ENCODE measurements around the gene HOXA7. TPM values are rescaled to one million over a fixed set of nuclear protein-coding genes. Genes with fewer than 3 reads are reported as not detected.

The HOXA7 gene
- total RNA-seq, 1 donor from 2014 or later = 1.6 TPM

- H3K9me3 ChIP-seq (ENCODE audit: control insufficient read depth in 3 of 3, low read length in 3 of 3) = no peaks in the 10 kb centered on the region
- H3K9ac ChIP-seq (ENCODE audit: low read depth in 1 of 3, low read length in 3 of 3) = peak overlapping the region in 2 of 3 donors; percentile 56 to 87
- peak overlapping the region; percentile 36 for H3K27ac ChIP-seq (ENCODE audit: low read depth, low read length)
- peaks cover 33 to 60% (median 43%) of the 10 kb centered on the region in 3 donors for H3K27me3 ChIP-seq (ENCODE audit: control insufficient read depth in 3 of 3, insufficient read depth in 3 of 3, low read length in 3 of 3)
- peak overlapping the region in 2 of 3 donors; percentile 45 to 64 for H3K4me3 ChIP-seq (ENCODE audit: low read length in 3 of 3)
- no peaks in the 10 kb centered on the region for H3K36me3 ChIP-seq (ENCODE audit: control insufficient read depth in 3 of 3, insufficient read depth in 3 of 3, low read length in 3 of 3)
- peaks cover 17 to 58% (median 42%) of the 10 kb centered on the region in 3 donors for H3K4me1 ChIP-seq (ENCODE audit: control insufficient read depth in 3 of 3, insufficient read depth in 3 of 3, low read length in 3 of 3)
Observed at GRCh38 chr7:27187475-27188385, 31.3 kb upstream of the HOXA7 start.

DNA sequence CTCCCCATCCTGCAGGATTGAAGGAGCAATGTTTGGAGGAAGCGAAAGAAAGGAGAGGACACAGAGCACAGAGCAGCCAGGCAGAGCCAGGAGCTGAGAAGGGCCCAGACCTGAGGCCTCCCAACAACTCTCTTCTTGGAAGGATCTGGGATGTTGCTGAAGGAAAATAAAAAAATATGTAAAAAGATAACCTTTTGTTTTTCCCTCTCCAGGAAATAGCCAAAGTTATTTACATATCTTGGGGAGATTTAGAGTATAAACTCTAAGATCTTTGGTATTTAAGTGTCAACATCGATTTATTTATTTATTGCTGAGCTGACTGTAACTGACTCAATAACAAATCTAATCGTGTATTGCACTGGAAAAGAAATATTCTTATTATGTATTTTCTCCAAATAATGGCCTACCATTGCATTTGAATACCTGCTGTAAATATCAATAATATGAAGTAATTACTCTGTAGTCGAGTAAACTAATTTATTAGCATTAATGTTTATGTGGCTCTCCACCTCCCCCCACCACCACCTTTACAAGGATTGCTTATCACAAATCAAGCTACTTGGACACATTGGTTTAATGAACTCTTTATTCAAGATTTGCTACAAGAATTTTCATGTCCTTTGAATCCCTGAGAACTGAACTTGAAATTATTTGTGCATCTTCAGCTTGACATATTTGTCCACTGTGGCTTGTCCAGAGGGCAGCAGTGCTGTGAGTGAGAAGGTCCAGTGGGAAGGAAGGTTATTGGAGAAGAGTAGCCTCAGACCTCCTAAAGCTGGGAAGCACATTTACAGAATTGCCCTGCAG is 30.4 kb upstream of the HOXA7 start:
- peak overlapping the region in 1 of 3 donors; percentile 64 for H3K4me3 ChIP-seq (ENCODE audit: low read length in 3 of 3)
- no peaks in the 10 kb centered on the region for H3K36me3 ChIP-seq (ENCODE audit: control insufficient read depth in 3 of 3, insufficient read depth in 3 of 3, low read length in 3 of 3)
- H3K27me3 ChIP-seq (ENCODE audit: control insufficient read depth in 3 of 3, insufficient read depth in 3 of 3, low read length in 3 of 3) = peaks cover 31 to 59% (median 40%) of the 10 kb centered on the region in 3 donors
- peaks cover 17 to 61% (median 42%) of the 10 kb centered on the region in 3 donors for H3K4me1 ChIP-seq (ENCODE audit: control insufficient read depth in 3 of 3, insufficient read depth in 3 of 3, low read length in 3 of 3)
- H3K27ac ChIP-seq (ENCODE audit: low read depth, low read length) = peak overlapping the region; percentile 74
- no peaks in the 10 kb centered on the region for H3K9me3 ChIP-seq (ENCODE audit: control insufficient read depth in 3 of 3, low read length in 3 of 3)
- peak overlapping the region in 2 of 3 donors; percentile 32 to 94 for H3K9ac ChIP-seq (ENCODE audit: low read depth in 1 of 3, low read length in 3 of 3)

DNA sequence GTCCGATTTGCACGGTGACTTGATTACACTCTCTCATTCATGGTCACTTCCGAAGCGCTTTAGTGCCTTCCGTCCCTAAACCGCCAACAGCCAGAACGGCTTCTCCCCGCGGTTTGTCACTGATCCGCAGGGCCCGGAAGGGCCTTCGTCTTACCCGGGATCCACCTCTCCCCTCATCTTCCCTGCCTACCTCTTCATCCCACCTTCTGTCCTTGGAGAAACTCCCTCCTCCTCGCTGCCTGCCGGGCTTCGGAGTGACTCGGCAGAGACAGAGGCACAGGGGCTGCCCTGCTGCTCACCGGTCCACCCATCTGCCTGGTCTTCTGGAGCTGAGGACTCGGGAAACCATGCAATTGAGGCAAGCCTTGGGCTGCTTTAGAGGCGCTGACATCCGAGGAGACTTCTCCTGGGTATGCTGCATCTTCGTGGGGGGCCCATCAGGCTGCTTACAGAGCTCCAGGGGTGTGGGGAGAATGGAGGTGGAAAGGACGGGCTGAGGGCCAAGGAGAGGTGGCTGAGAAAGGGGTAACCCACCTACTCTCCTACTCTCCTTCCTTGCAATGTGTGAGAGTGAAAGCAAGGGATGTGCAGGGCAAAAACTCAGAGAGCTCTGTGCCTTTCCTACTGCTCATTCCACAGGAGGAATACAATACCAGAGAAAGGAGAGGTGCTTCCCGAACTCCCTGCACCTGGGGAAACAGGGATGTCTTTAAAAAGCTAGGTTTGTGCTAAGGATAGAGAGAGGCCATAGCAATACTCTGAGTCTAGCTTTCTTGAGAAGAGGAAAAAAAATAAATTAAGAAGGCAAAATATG is 29.6 kb upstream of the HOXA7 start:
- peak overlapping the region; percentile 74 for H3K27ac ChIP-seq (ENCODE audit: low read depth, low read length)
- no peaks in the 10 kb centered on the region for H3K9me3 ChIP-seq (ENCODE audit: control insufficient read depth in 3 of 3, low read length in 3 of 3)
- peaks cover 24 to 55% (median 39%) of the 10 kb centered on the region in 3 donors for H3K27me3 ChIP-seq (ENCODE audit: control insufficient read depth in 3 of 3, insufficient read depth in 3 of 3, low read length in 3 of 3)
- peak overlapping the region in 2 of 3 donors; percentile 80 for H3K4me3 ChIP-seq (ENCODE audit: low read length in 3 of 3)
- peaks cover 17 to 60% (median 42%) of the 10 kb centered on the region in 3 donors for H3K4me1 ChIP-seq (ENCODE audit: control insufficient read depth in 3 of 3, insufficient read depth in 3 of 3, low read length in 3 of 3)
- H3K9ac ChIP-seq (ENCODE audit: low read depth in 1 of 3, low read length in 3 of 3) = peak overlapping the region in 2 of 3 donors; percentile 75 to 94
- no peaks in the 10 kb centered on the region for H3K36me3 ChIP-seq (ENCODE audit: control insufficient read depth in 3 of 3, insufficient read depth in 3 of 3, low read length in 3 of 3)

DNA sequence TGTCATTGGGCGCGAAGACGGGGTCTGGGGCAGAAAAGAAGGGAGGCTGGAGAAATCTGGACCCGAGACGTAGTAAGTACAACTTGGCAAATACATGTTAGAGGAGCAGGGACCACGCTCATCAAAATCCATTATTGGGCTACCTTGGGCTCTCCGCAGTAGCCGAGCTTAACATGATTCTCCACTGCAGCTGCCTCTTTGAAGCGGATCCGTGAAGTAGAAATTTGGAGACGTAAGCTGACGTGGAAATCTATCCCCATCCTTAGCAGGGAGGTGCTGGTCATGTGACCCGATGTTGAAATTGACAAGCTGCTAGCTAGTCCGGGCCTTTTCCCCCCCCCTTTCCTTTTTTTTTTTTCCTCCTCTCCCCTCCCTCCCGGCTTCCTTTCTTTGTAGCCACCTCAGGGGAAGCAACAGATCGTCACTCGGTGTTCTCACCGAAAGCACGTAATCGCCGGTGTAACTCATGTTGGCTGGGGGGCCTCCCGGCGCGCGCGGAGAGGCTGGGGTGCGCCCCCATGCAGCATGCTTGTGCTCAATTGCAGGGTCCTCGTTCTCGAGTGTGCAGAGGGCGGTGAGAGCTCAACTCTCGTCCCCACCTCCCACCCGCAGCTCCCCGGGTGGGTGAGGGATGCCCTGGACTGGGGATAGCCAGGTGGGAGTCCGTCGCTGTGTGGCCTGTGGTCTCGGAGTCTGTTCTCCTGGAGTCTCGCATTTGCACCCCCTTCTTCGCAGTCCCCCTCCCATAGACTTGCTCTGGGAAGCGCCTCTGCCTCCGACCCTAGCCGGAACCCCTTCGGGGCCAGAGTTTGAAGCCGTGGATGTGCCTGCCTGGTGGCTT is 28.8 kb upstream of the HOXA7 start, which contains the start of gene HOXA11:
HOXA11 (minus strand) TSS at position 220 of the 841 bp plus-strand sequence; CDS start at position 132, 88 bp downstream.
- Histone ChIP-seq H3K36me3 (ENCODE audit: control insufficient read depth in 3 of 3, insufficient read depth in 3 of 3, low read length in 3 of 3) (no peaks in the 10 kb centered on the region), H3K9me3 (ENCODE audit: control insufficient read depth in 3 of 3, low read length in 3 of 3) (no peaks in the 10 kb centered on the region), H3K9ac (ENCODE audit: low read depth in 1 of 3, low read length in 3 of 3) (peak within 1 kb of the TSS; percentile 61 to 94 (median 75)), H3K4me1 (ENCODE audit: control insufficient read depth in 3 of 3, insufficient read depth in 3 of 3, low read length in 3 of 3) (peaks cover 17 to 61% (median 42%) of the 10 kb centered on the region in 3 donors), H3K27ac (ENCODE audit: low read depth, low read length) (peak within 1 kb of the TSS; percentile 74), H3K27me3 (ENCODE audit: control insufficient read depth in 3 of 3, insufficient read depth in 3 of 3, low read length in 3 of 3) (peaks cover 30 to 55% (median 43%) of the 10 kb centered on the region in 3 donors), H3K4me3 (ENCODE audit: low read length in 3 of 3) (peak within 1 kb of the TSS; percentile 76 to 80 (median 80))

- peaks cover 17 to 56% (median 37%) of the 10 kb centered on the region in 3 donors for H3K4me1 ChIP-seq (ENCODE audit: control insufficient read depth in 3 of 3, insufficient read depth in 3 of 3, low read length in 3 of 3)
- no peaks in the 10 kb centered on the region for H3K9me3 ChIP-seq (ENCODE audit: control insufficient read depth in 3 of 3, low read length in 3 of 3)
- no peaks in the 10 kb centered on the region for H3K36me3 ChIP-seq (ENCODE audit: control insufficient read depth in 3 of 3, insufficient read depth in 3 of 3, low read length in 3 of 3)
- peaks cover 31 to 49% (median 35%) of the 10 kb centered on the region in 3 donors for H3K27me3 ChIP-seq (ENCODE audit: control insufficient read depth in 3 of 3, insufficient read depth in 3 of 3, low read length in 3 of 3)
- peak overlapping the region; percentile 74 for H3K27ac ChIP-seq (ENCODE audit: low read depth, low read length)
- H3K4me3 ChIP-seq (ENCODE audit: low read length in 3 of 3) = peak overlapping the region; percentile 76 to 80 (median 80)
- H3K9ac ChIP-seq (ENCODE audit: low read depth in 1 of 3, low read length in 3 of 3) = peak overlapping the region; percentile 61 to 94 (median 75)
Observed at GRCh38 chr7:27184337-27185012, 28.0 kb upstream of the HOXA7 start.

- peaks cover 17 to 52% (median 30%) of the 10 kb centered on the region in 3 donors for H3K4me1 ChIP-seq (ENCODE audit: control insufficient read depth in 3 of 3, insufficient read depth in 3 of 3, low read length in 3 of 3)
- H3K27ac ChIP-seq (ENCODE audit: low read depth, low read length) = peak overlapping the region; percentile 74
- peaks cover 33 to 42% (median 33%) of the 10 kb centered on the region in 3 donors for H3K27me3 ChIP-seq (ENCODE audit: control insufficient read depth in 3 of 3, insufficient read depth in 3 of 3, low read length in 3 of 3)
- no peaks in the 10 kb centered on the region for H3K9me3 ChIP-seq (ENCODE audit: control insufficient read depth in 3 of 3, low read length in 3 of 3)
- peak overlapping the region; percentile 76 to 80 (median 80) for H3K4me3 ChIP-seq (ENCODE audit: low read length in 3 of 3)
- H3K9ac ChIP-seq (ENCODE audit: low read depth in 1 of 3, low read length in 3 of 3) = peak overlapping the region; percentile 59 to 94 (median 70)
- H3K36me3 ChIP-seq (ENCODE audit: control insufficient read depth in 3 of 3, insufficient read depth in 3 of 3, low read length in 3 of 3) = no peaks in the 10 kb centered on the region
Observed at GRCh38 chr7:27183682-27184336, 27.3 kb upstream of the HOXA7 start.

GRCh38 chr7:27182861-27183681 is 26.6 kb upstream of the HOXA7 start:
- H3K9me3 ChIP-seq (ENCODE audit: control insufficient read depth in 3 of 3, low read length in 3 of 3) = no peaks in the 10 kb centered on the region
- H3K4me1 ChIP-seq (ENCODE audit: control insufficient read depth in 3 of 3, insufficient read depth in 3 of 3, low read length in 3 of 3) = peaks cover 17 to 45% (median 29%) of the 10 kb centered on the region in 3 donors
- H3K36me3 ChIP-seq (ENCODE audit: control insufficient read depth in 3 of 3, insufficient read depth in 3 of 3, low read length in 3 of 3) = no peaks in the 10 kb centered on the region
- H3K4me3 ChIP-seq (ENCODE audit: low read length in 3 of 3) = peak overlapping the region; percentile 76 to 80 (median 80)
- H3K27me3 ChIP-seq (ENCODE audit: control insufficient read depth in 3 of 3, insufficient read depth in 3 of 3, low read length in 3 of 3) = peaks cover 33 to 36% (median 33%) of the 10 kb centered on the region in 3 donors
- H3K9ac ChIP-seq (ENCODE audit: low read depth in 1 of 3, low read length in 3 of 3) = peak overlapping the region; percentile 33 to 94 (median 64)
- peak overlapping the region; percentile 21 for H3K27ac ChIP-seq (ENCODE audit: low read depth, low read length)
